Right lobe of liver (tissue), 6 donors: Measurements from ENCODE around the gene AURKAIP1. TPM values are rescaled to one million over a fixed set of nuclear protein-coding genes. Genes with fewer than 3 reads are reported as not detected.

Experiments used
- ATAC-seq, 4 donors: fragments of 200-7000 bp; cut with Tn5 transposase; one replicate each; pipeline ENCODE4 v1.9.1; 2020; ENCODE audit warnings: mild to moderate bottlenecking in 4 of 4, moderate library complexity in 4 of 4
- DNase-seq, 3 donors: peaks; one replicate each; pipeline ENCODE4 v3.0.0-alpha.2; 2020
- H3K27ac ChIP-seq, 3 donors: fragments of 200-600 bp; one replicate each; pipeline ENCODE4 v1.8.0; 2022
- H3K27me3 ChIP-seq, 2 donors: fragments of 200-600 bp; one replicate each; pipeline ENCODE4 v1.8.0; 2022
- H3K36me3 ChIP-seq, 4 donors: fragments of 200-600 bp; sonication (generic) in 1 of 4; one replicate each; pipeline versions ENCODE4 v1.5.1 to v1.8.0; 2017 to 2022; ENCODE audit warnings: control low read depth in 1 of 4
- H3K4me1 ChIP-seq, 4 donors: fragments of 200-600 bp; sonication (generic) in 1 of 4; one replicate each; pipeline versions ENCODE4 v1.5.1 to v1.8.0; 2017 to 2022; ENCODE audit warnings: control low read depth in 1 of 4
- H3K4me3 ChIP-seq, 3 donors: fragments of 200-600 bp; one replicate each; pipeline ENCODE4 v1.8.0; 2022
- H3K9me3 ChIP-seq, 4 donors: fragments of 200-600 bp; sonication (generic) in 1 of 4; one replicate each; pipeline versions ENCODE4 v1.5.1 to v1.8.0; 2017 to 2022; ENCODE audit warnings: control low read depth in 1 of 4
- CTCF ChIP-seq, 4 donors: fragments of 200-600 bp in 3 of 4; fragments of 450-650 bp in 1 of 4; IDR thresholded peaks; one replicate each; pipeline versions ENCODE4 v1.5.1 to v1.8.0; 2016 to 2022; ENCODE audit warnings: antibody characterized with exemption in 4 of 4, mild to moderate bottlenecking in 2 of 4
- POLR2A ChIP-seq: fragments of 450-650 bp; IDR thresholded peaks from one replicate; pipeline ENCODE4 v1.6.1; 2017; ENCODE audit warnings: antibody characterized with exemption, mild to moderate bottlenecking
- WGBS: methylation state at CpG from one replicate; pipeline ENCODE4 v1.1.6; 2018; ENCODE audit warnings: low coverage, low lambda C conversion rate; ENCODE audit not compliant: insufficient coverage; ENCODE audit errors: missing lambda C conversion rate; 5-methylcytosine and 5-hydroxymethylcytosine counted together
- intact Hi-C, 2 donors: fragments of 100-400 bp; cut with DNase I; formaldehyde crosslinking; loops; one replicate each; pipeline versions ENCODE4 v1.11.2 to v1.14.1; 2022
- long read RNA-seq: library from polyadenylated mRNA; unstranded; transcript quantifications from one replicate; pipeline ENCODE4 v2.0.0, GENCODE V29; 2019
- total RNA-seq, 6 experiments: library from RNA; depleted of rRNA in 2 of 6; stranded (reverse); fragments of >200 nt in 2 of 6; fragmentation: NEBNext Ultra II Directional in 3 of 6; extraction: Animal tissue kit (Norgen Biotek cat#: 25700) in 3 of 6; gene quantifications; one replicate each; pipeline versions ENCODE4 v1.1.0 to v1.2.4, GENCODE V29; 2016 to 2023
- donor health status: DM: no; HTN: yes; CAD: no.
- donor health status: DM: no; HTN: no; CAD: no.
- donor health status: DM: no; HTN: no; CAD: no.
- donor health status: DM: no; HTN: yes; CAD: no.
- donor health status: DM: no; HTN: yes; CAD: no.

Gene AURKAIP1
- total RNA-seq = 100 to 1,000 TPM in 3 of 6 experiments, 10 to 100 TPM in 3; 70.0 to 140 (median 104) TPM
- long read RNA-seq, transcript AURKAIP1-202 (4 exons, 1,047 nt) = major isoform, 39 of 45 reads
- long read RNA-seq, partial matches to known transcripts = 3 of 45 reads
- long read RNA-seq, other reads (novel, unspliced or antisense) = 0 of 45 reads

- ATAC-seq = peak; percentile 93 to 96 (median 95)
- TF ChIP-seq POLR2A (peak; percentile 61), CTCF (IDR thresholded peaks at IDR 0.05) (peak; percentile 23 to 48 (median 34))
- 1% methylated on average over 15 of the region's 85 CpGs for WGBS
These were observed at the start of gene AURKAIP1 for GRCh38 chr1:1374929-1375662. Gene AURKAIP1, minus strand, starts transcription at chr1:1375207. Its CDS starts 451 bp downstream, at chr1:1374756.

GRCh38 chr1:1424707-1425106 is 49.7 kb upstream of the AURKAIP1 start:
- intact Hi-C loops = no loop called here
- no peak overlapping the region for H3K27ac ChIP-seq
- 84% methylated on average over 11 of the region's 15 CpGs for WGBS
- DNase-seq (peak in 1 of 3 donors; percentile 40), ATAC-seq (no peak)
- TF ChIP-seq POLR2A (no peak), CTCF (IDR thresholded peaks at IDR 0.05) (no peak)
- H3K4me1 ChIP-seq = peaks cover 0 to 6% (median under 1%) of the 10 kb centered on the region in 4 donors
- no peaks in the 10 kb centered on the region for H3K36me3 ChIP-seq
- H3K27me3 ChIP-seq = no peaks in the 10 kb centered on the region
- no peak overlapping the region for H3K4me3 ChIP-seq
- H3K9me3 ChIP-seq = no peaks in the 10 kb centered on the region

More at GRCh38 chr1:1374929-1375662, at the start of gene AURKAIP1:
- Histone ChIP-seq H3K36me3 (peaks cover 0 to 6% (median 0%) of the 10 kb centered on the region in 4 donors), H3K4me3 (peak within 1 kb of the TSS; percentile 76 to 100 (median 93)), H3K27me3 (no peaks in the 10 kb centered on the region), H3K4me1 (peaks cover 0 to 26% (median 9%) of the 10 kb centered on the region in 4 donors), H3K9me3 (no peaks in the 10 kb centered on the region), H3K27ac (peak within 1 kb of the TSS; percentile 72 to 92 (median 91))
- intact Hi-C loops = no loop called here
- DNase-seq = peak; percentile 96 to 99 (median 99)

- no peak for ATAC-seq
- intact Hi-C loops = no loop called here
- Histone ChIP-seq H3K4me1 (no peaks in the 10 kb centered on the region), H3K9me3 (no peaks in the 10 kb centered on the region), H3K27me3 (no peaks in the 10 kb centered on the region), H3K27ac (no peak overlapping the region), H3K4me3 (no peak overlapping the region), H3K36me3 (no peaks in the 10 kb centered on the region)
- DNase-seq = no peak
- 86% methylated on average over 7 of the region's 7 CpGs for WGBS
- no peak for TF ChIP-seq CTCF (IDR thresholded peaks at IDR 0.05)
- no peak for TF ChIP-seq POLR2A
These were observed 48.2 kb upstream of the AURKAIP1 start for GRCh38 chr1:1423245-1423597.

- TF ChIP-seq POLR2A (no peak), CTCF (IDR thresholded peaks at IDR 0.05) (no peak)
- Histone ChIP-seq H3K9me3 (no peaks in the 10 kb centered on the region), H3K27me3 (no peaks in the 10 kb centered on the region), H3K36me3 (no peaks in the 10 kb centered on the region), H3K4me1 (no peaks in the 10 kb centered on the region), H3K4me3 (no peak overlapping the region), H3K27ac (no peak overlapping the region)
- WGBS = 52% methylated on average over 12 of the region's 29 CpGs
- intact Hi-C loops = no loop called here
- no peak for ATAC-seq
- peak in 1 of 3 donors; percentile 40 for DNase-seq
These were observed 47.6 kb upstream of the AURKAIP1 start for GRCh38 chr1:1422465-1423244.
